ENCODE measurements around the gene SMIM38.
"Not testable (repeated sequence)": the region's sequence is repeated elsewhere in the genome, so short reads cannot be mapped to it uniquely, and the experiment has no call there.

SMIM38 gene

GRCh38 chr11:69122630-69123431 lies 32.9 kb upstream of the SMIM38 start:
- FAIRE-seq: peak; percentile 6

GRCh38 chr11:69123593-69124545 lies 31.9 kb upstream of the SMIM38 start:
- no peak for FAIRE-seq

DNA sequence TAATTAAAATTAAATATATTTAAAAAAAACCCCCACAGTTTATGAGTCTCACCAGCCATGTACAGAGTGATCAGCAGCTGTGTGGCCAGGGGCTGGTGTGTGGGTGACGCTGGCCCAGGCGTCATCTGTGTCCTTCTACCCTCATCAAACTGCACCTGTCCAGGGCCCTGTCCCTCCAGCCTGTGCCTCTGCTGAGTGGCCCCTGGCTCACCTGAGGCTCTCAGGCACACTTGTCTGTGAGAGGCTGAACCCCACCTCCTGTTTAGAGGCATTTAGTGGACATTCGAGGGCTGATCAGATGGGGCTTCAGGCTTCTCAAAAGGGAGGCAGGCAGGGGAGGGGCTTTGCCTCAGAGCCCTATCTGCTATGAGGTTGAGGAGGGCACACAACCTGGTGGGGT lies 29.9 kb upstream of the SMIM38 start:
- no peak for FAIRE-seq

- no peak for FAIRE-seq
Observed at GRCh38 chr11:69126286-69126685, 29.4 kb upstream of the SMIM38 start.

DNA sequence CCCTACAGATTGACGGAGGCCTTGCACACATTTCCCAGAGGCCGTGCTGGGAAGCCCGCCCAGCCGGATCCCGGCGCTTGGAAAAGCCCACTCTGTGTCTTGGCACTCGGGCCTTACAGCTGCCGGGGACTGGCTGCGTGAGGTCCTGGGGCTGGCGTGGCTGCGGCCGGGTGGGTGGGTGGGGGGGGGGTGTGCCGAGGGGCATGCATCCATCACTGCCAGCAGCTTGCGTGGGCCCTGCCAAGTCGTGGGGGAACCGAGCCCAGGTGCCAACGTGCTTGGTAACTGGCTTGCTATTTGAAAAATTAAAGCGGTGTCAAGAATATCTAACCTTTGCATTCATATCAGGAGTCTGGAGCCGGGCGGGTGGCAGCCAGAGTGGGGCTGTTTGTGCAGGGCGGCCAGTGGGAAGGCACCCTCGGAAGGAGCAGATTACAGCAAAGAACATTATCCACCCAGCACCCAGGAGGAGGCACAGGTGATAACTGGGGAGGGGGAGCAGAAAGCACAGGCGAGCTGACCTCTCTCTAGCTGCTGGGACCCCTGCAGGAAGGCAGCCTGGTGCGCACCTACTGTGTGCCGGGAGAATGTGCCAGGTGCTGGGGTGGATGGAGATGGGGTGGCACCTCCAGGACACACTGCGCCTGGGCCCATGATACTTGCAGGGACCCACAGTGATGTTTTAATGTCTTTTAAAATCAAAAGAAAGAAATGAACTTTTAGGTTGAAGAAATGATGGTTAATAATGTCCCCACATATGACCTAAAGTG lies 28.5 kb upstream of the SMIM38 start:
- FAIRE-seq: no peak

DNA sequence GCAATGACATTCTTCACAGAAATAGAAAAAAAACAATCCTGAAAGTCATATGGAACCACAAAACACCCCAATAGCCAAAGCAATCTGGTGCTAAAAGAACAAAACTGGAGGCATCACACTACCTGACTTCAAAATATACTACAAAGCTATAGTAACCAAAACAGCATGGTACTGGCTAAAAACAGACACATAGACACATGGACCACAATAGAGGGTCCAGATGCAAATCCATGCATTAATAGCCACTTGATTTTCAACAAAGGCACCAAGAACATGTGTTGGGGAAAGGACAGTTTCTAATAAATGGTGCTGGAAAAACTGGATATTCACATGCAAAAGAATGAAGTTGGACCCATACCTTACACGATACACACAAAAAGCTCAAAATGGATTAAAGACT lies 27.9 kb upstream of the SMIM38 start:
- no peak for FAIRE-seq

DNA sequence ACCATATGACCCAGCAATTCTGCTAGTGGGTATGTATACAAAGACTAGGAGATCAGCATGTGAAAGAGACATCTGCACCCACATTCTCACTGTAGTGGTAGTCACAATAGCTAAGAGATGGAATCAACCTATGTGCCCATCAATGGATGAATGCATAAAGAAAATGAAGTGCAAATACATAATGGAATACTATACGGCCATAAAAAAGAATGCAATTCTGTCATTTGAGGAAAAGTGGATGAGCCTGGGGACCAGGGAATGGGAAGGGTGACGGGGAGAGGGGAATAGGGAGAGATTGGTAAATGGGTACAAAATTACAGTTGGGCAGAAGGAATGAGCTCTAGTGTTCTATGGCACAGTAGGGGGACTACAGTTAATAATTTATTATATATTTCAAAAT lies 26.7 kb upstream of the SMIM38 start:
- no peak for FAIRE-seq

- no peak for FAIRE-seq
Observed at GRCh38 chr11:69129647-69130046, 26.1 kb upstream of the SMIM38 start.

GRCh38 chr11:69130654-69131053 lies 25.1 kb upstream of the SMIM38 start:
- FAIRE-seq: no peak

GRCh38 chr11:69131121-69131566 lies 24.6 kb upstream of the SMIM38 start:
- FAIRE-seq: no peak

DNA sequence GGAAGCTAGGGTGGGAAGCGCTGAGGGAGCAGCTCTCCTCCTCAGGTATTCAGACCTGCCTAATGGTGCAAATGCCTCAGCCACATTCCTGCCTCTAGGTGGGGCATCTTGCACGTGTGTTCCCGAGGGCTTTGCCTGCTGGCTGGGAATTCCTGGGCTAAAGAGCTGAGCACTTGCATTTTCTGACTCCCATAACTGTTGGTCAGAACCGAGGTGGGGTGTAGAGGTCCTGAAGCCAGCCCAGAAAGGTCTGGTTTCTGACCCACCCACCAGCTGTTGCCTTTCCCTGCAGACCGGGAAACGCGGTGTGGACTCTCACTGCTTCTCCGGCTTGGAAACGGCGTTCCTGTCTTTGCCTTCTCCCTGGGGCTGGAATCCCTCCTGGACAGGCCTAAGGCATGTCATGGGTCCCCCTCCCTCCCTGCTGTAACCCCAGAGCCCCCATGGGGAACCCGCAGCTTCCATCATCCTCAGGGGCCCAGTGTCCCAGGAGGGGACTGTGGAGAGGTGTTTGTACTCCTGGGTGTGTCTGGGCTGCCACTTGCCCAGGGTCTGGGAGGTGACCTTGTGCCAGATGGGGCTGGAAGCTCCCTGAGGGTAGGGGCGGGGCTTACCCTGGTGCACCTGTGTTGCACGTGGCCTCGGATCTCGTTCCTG lies 24.0 kb upstream of the SMIM38 start:
- FAIRE-seq: no peak

DNA sequence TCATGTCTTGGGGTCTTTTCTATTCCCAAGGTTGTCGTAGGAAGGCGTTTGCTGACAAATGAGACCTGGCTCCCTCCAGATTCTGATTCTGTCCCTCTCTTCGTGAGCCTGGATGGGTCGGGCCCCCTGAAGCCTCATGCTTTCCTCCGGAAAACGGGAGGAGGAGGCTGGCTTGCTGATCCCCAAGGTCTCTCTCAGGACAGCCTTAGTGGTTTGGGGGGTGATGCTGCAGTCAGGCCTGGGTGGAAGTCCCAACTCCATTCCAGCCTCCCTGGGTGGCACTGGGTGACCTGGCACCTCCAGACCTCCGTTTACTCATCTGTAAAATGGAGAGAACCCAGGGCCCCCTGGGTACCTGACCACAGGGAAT lies 23.4 kb upstream of the SMIM38 start:
- no peak for FAIRE-seq

- FAIRE-seq: no peak
Observed at GRCh38 chr11:69133251-69133650, 22.5 kb upstream of the SMIM38 start.

DNA sequence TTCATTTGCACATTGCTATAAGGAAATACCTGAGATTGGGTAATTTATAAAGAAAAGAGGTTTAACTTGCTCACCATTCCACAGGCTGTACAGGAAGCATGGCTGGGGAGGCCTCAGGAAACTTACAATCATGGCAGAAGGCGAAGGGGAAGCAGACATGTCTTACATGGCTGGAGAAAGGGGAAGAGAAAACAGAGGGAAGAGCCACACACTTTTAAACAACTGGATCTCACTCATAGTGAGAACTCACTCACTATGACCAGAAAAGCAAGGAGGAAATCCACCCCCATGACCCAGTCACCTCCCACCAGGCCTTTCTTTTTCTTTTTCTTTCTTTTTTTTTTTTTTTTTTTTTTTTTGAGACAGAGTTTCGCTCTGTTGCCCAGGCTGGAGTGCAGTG lies 21.6 kb upstream of the SMIM38 start:
- FAIRE-seq: not testable (repeated sequence)

GRCh38 chr11:69134957-69135356 lies 20.8 kb upstream of the SMIM38 start:
- no peak for FAIRE-seq

GRCh38 chr11:69135420-69136363 lies 20.0 kb upstream of the SMIM38 start:
- FAIRE-seq: no peak

GRCh38 chr11:69136471-69136870 lies 19.3 kb upstream of the SMIM38 start:
- FAIRE-seq: no peak

DNA sequence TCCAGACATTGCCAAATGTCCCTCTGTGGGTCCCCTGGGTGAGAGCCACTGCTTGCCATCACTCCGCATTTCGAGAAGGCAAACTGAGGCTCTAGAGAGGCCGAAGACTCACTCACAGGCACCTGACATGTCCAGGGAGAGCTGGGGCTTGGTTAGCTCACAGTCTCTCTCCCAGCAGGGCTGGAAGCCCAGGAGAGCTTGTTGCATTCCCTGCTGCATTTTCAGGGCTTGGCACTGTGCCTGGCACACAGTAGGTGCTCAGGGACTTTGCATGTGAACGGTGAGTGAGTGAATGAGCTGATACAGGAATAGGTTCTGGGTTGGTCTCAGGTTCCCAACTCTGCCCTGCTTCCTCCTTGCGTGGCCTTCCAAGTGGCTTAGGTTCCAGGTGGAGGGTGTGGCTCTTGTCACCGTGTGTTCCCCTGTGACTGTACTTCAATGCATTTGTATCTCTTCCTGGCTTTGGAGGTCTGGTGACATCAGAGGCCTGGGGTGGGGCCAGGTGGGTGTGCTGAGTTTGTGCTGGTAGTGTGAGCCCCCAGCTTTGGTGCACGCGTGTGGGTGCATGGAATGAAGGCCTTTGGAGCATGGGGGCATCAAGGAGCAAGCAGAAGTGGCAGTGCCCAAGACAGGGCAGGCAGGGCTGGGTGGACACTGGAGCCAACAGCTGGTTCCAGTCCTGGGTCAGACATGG lies 18.4 kb upstream of the SMIM38 start:
- FAIRE-seq: no peak

DNA sequence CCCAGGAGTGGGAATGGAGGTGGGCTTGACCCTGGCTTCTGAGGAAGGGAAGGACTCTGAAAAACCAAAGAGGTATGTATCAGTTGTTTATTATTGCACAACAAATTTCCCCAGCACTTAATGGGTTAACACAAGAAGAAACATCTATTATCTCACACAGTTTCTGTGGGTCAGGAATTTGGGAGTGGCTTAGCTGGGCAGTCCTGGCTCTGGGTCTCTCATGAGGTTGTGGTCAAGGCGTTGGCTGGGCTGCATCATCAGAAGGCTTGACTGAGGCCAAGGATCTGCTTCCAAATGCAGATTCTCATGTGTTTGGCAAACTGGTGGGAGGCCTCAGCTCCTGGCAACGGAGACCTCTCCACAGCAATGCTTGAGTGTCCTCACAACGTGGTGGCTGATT lies 17.5 kb upstream of the SMIM38 start:
- no peak for FAIRE-seq

GRCh38 chr11:69140161-69140560 lies 15.6 kb upstream of the SMIM38 start:
- FAIRE-seq: not testable (repeated sequence)

DNA sequence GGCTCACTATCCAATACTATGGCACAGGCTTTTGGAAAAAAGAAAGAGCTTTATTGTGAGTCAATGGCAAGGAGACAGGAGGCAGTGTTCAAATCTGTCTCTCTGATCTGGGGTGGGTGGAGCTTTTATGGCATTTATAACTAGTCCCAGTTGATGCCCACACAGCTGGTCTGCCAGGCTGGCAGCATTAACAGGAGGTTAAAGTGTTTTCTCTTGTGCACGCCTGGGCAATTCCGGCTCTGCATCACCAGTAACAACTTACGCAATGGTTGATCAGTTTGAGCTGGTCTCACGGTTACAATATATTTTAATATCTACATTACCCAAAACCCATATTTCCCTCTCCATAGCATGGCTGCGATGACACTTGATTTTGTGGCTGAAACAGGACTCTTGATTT lies 15.1 kb upstream of the SMIM38 start:
- no peak for FAIRE-seq
